GM21528 (cell line): ENCODE results near the gene FAM240A.
"Not testable (repeated sequence)": the region's sequence is repeated elsewhere in the genome, so short reads cannot be mapped to it uniquely, and the experiment has no call there.

Experiments used
- ATAC-seq: cut with Tn5 transposase; IDR thresholded peaks from one replicate; pipeline ENCODE4 v1.9.1; 2021; ENCODE audit warnings: mild to moderate bottlenecking, moderate library complexity; ENCODE audit not compliant: unreplicated experiment, low FRiP score

FAM240A gene

DNA sequence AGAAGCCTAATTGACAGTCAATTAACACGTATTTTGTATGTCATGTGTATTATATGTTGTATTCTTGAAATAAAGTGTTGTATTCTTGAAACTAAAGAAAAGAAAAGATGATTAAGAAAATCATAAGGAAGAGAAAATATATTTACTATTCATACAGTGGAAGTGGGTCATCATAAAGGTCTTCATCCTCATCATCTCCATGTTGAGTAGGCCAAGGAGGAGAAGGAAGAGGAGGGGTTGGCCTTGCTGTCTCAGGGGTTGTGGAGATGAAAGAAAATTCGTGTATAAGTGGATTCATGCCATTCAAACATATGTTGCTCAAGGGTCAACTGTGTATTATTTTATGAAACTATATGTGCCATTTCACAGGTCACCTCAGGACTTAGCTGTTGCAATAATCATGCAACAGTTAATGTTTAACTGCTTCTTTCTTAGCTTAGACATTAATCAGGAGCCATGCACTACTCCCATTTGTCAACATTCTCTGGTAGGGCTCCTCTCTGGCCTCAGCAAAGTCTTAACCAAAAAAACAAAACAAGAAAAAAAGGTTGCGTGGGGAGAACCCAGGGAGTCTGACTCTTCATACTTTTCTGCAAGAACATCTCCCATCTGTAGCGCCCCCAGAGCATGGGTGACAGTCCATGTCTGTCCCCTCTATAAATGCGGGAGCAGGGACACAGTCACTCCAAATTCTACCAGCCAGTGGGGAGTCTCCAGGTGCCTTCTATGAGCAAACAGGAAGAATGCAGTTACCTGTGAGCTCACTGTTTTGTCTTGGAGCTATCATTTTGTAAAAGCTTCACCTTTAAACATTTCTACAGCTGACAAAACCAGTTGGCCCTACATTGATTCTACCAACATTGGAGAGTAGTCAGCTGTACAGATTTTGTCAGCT lies 26.3 kb upstream of the FAM240A start:
- ATAC-seq: no peak

DNA sequence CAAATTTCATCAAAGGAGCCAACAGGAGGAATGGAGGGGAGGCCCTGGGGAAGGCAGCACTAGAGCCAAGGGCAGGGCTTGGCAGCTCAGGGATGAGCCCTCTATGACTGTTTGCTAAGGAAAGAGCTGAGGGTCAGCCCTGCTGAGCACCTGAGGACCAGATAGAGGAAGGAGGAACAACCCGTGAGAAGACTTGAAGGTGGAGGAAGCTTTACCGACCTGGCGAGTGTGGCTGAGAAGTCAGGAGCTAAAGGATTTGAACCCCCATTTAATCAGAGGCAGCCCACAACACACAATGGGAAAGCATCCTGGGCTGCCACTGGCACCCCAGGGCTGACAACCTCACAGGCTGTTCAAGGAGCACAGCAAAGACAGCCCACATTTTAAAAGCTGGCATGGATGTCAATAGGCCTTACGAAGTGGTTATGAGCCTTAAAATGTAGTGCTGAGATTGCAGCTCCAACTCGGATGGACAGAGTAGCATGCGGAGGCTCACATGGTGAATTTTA lies 25.5 kb upstream of the FAM240A start:
- no peak for ATAC-seq

DNA sequence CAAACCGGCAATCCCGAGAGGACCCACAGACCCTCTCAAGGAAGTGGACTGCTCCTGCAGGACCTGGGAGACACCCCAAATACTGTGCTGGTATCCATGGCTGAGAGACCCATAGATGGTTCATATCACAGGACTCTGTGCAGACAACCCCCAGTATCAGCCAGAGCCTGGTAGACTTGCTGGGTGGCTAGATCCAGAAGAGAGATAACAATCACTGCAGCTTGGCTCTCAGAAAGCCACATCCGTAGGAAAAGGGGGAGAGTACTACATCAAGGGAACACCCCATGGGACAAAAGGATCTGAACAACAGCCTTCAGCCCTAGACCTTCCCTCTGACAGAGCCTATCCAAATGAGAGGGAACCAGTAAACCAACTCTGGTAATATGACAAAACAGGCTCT lies 25.1 kb upstream of the FAM240A start:
- not testable (repeated sequence) for ATAC-seq

DNA sequence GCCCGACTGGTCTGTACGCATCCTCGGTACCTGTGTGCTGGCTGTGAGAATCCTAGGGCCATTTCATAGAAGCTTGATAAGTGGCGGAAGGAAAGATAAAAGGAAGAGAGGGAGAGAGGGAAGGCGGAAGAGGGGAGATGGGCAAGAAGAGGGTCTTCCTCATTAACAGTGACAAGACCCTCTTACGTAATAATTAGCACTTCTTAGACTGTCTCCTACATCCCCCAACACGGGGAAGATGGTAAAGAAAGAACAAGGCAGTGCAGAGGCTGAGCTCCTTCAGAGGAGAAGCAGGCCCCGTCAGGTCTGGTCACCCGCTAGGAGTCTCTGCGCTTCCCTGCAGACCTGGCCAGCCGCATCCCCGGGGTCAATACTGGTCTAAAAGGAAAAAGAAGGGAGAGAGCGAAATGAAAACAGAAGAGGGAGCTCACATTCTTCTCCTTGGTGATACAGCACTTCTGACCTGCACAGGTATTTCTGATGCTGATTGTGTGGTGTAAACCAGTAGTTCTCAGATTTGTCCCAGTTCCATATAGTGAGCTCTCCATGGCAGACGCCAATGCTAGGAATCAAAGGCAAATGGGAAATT lies 19.0 kb upstream of the FAM240A start:
- no peak for ATAC-seq

DNA sequence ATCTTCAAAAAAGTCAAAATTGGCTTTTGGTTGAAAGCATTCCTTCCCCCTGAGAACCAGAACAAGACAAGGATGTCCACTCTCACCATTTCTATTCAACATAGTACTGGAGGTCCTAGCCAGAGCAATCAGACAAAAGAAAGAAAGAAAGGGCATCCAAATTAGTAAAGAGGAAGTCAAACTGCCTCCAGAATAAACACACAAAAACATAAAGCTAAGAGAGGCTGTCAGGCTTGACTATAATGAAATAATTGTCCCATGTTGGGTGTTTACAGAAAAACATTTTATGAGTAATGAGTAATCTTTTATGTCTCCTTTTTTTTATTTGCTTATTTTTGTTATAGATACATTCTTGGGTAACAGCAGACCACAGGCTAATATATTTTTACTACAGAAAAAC lies 18.3 kb upstream of the FAM240A start:
- no peak for ATAC-seq

DNA sequence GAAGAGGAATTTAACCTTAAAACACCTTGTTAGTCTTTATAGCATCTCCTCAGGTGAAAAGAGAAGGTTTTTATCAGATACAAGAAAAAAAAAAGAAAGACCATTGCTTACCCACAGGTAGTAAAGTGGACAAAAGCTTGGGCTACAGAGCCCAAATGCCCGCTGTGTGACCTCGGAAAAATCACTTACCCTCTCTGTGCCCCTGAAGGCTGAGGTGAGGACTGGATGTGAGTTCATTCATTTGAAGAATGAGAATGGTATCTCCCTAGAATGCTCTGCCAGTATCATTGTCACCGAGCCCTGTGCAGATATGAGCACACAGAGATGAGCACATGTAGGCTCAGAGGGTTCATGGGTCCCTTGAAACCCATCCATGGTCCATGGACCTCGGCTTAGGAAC lies 17.6 kb upstream of the FAM240A start:
- ATAC-seq: no peak

DNA sequence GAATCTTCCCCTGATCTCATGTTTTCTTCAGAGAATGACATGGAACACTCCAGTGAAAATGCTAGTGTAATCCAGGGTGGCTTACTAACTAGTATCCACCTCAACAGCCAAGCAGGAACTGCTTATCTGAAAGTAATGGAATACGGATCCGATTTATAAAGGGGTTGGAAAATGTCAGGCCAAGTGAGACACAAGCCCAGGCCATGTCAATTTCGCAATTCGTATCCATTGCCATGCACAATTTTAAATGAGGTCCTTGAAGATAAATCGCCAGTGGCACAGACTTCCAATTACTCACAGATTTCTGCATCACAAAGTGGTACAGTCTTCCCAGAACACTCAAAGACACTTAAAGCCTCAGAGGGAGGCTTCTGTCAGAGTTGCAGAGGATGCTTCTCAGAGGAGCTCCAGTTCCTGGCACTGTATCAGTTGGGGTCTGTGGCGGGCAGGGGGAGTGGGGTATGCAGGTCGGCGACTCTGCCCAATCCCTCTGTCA lies 16.5 kb upstream of the FAM240A start:
- ATAC-seq: no peak

DNA sequence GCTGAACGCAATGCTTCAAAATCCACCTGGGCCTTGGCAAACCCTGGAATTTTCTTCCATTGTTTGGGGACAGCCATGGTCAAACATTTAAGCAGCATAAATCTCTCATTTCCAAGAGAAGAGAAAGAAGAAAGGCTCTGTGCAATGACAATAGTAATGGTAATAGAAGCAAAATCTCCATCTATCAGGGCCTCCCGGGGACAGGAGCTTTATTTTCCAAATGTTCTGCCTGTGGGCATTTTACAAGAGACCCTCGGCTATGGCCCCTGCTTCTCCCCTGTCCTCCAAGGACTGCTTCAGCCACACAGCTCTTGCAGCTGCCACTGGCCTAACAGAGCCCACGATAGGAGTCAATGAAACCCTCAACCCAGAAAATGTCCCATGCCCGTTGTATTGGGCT lies 12.7 kb upstream of the FAM240A start:
- no peak for ATAC-seq

DNA sequence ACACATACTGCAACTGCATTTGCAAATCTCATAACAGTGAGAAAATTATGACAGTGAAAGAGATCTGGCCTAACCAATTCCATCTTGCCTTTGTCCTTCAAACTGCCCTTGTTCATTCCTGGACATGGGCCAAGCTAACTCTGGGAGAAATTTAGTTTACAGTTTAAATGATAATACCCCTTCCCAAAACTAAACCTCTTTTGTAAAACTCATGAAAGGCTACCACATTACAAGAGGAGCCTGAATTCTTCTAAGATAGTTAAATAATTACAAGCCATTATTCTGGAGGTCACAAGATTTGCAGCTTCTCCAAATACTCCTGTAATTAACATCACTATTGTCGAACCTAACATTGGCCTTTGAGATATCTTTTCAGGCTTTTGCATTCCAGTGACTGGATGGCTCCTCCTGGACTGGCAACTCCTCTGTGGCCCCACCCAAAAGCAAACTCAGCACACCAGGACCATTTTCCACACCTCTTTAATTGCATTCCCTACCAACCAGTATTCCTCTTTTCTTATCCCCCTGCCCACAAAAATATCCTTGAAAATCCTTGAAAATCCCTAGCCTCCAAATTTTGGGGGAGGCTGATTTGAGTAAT lies 8.8 kb upstream of the FAM240A start:
- ATAC-seq: no peak

DNA sequence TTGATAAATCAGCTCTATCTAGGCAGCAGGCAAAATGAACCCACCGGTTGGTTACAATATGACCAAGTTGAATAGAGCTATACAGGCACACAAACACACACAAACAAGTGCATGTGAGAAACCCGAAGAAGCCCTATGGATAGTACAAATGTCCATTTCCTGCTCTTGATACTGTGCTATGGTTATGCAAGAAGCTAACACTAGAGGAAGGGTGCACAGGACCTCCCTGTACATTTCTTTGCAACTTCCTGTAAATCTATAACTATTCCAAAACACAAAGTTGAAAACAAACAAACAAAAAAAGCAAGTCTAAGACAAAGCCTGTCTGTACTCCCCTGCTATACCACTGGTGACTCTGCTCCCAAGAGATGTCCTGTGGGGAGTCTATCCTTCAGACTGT lies 8.2 kb upstream of the FAM240A start:
- ATAC-seq: no peak

DNA sequence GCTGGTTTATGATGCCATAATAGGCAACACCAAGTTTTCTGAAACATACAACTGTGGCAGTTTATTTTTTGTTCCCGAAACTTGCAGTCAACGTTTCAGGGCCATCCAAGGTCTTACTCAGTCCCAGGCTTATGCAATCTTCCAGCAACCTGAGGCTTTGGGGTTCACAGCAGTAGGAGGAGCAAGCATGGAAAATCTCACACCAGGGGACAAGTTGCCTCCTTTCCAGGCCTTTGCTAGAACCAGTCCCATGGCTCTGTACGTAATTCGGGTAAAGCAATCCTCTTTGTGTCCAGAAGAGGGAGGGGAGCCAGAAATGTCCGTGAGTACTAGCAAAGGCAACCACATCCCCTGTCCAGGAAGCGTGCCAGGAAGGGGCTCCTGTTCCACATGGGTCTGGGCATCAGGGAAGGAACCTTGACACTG lies 4.7 kb upstream of the FAM240A start:
- ATAC-seq: no peak

DNA sequence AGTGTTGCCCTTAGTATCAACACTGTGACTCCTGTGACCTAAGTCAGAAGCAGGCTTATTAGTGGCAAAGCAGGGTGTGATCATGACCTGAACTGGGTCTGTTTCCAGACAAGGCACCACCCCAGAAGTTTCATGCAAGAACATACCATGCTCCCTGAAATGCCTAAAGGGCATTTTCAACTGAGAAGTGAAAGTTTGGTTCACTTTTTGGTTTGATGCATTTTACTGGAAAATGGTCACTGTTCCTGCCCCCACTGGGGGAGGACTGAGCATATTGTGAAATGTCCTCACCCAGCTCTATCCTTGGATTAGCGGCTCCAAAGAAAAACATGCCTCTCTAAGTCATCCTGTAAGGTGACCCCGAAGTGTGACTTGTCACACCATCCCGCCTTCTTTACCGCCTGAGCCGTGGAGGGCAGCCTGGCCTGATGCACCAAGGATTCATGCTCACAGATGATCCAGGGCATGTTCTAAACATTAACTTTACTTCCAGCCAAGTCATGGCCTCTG lies 3.1 kb upstream of the FAM240A start:
- no peak for ATAC-seq

DNA sequence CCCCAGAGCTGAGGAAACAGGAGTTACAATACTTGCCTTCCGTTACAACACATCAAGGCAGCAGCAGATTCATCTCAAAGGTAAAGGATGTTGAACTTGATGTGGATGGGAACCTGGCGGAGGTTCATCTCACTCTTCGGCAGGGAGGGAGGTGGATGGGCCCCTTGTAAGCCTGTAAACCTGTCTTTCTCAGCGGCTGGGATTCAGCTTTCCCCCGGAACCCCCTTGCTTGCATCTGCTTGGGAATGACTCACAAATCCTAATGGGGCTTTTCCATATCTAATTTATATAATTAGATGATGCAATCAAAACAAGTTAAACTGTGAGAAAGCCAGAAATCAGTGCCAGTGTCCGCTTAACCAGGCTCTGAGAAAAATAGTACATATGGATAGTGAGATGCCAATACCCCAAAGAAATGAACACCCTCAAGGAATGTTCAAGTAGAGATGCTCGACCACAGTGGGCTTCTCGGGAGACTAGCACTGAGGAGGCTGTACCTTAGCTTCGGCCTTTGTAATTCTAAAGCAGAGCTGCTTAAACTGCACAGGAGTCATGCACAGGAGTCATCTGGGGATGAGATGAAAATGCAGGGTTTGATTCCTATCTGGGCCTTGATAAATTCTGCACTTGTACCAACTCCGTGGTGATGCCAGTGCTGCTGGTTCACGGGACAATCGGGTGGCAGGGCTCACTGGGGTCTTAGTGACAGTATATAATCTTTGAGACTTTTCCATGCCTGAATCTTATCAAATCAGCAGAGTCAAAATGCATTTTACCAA lies 2.2 kb upstream of the FAM240A start:
- ATAC-seq: no peak

DNA sequence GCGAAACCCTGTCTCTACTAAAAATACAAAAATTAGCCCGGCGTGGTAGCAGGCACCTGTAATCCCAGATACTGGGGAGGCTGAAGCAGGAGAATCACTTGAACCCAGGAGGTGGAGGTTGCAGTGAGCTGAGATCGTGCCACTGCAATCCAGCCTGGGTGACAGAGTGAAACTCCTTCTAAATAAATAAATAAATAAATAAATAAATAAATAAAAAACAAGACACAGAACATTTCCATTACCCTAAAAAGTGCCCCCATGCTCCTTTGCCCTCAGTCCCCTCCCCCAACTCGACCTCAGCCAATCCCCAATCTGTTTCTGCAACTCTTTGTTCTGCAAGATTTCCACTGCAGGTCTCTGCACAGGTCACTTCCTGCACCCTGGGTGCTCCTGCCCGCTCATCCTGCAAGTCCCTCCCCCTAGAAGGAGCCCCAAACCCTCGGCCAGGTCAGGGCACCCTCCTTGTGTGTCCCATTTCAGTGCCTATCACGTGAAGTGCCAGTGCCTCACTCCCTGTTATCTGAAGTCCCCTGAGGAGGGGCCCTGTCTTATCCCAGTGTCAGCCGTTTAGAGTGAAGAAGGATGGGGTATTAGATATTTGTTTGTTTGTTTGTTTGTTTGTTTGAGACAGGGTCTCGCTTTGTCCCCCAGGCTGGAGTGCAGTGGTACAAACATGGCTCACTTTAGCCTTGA lies 1.1 kb downstream of the FAM240A start:
- no peak for ATAC-seq

DNA sequence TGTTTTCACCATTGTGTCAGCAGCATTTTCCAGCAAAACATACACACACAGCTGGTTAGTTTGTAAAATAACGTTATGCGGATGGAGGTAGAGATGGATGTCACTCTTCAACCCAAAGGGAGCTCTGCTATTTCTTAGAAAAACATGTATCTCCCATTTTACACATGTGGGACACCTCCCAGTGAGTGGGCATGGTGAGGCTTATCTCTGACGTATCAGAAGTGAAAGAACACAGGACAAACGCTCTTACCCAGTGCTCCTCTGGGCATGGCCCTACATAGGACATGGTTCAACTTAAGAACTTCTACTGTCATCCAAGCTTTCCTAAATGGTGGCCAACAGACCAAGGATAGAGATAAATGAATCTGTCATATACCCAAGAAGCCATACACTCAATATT lies 2.1 kb downstream of the FAM240A start:
- no peak for ATAC-seq

DNA sequence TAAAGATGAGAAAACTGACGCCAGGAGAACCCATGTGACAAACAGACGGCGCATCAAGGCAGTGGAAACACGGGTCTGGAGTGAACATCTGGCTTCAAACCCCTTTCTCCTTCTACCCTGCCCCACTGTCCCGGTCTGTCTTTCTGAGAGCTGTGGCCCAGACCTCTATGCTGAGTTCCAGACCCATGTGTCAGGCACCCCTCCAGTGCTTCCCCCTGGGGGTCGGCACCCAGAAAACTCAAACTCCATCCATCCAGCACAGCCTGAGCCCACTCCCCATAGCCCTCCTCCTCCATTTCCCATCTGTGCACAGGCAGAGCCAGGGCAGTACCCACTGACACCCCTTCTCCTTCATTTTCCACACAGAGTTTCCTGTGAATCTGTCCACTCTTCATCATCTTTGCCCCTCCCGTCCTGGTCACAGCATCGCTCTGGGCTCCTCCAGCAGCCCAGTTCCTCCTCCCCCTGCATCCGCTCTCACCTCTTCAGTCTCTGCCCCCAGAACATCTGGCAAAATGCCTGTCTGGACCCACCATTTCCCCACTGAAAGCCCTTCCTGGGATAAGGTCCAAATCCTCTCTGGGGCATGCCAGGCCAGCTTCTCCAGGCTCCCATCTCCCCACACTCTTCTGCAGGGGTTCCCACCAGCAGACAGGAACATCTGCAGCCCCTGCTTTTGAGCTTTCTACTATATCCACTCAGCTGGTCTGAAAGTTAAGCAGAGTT lies 2.9 kb downstream of the FAM240A start:
- ATAC-seq: no peak

DNA sequence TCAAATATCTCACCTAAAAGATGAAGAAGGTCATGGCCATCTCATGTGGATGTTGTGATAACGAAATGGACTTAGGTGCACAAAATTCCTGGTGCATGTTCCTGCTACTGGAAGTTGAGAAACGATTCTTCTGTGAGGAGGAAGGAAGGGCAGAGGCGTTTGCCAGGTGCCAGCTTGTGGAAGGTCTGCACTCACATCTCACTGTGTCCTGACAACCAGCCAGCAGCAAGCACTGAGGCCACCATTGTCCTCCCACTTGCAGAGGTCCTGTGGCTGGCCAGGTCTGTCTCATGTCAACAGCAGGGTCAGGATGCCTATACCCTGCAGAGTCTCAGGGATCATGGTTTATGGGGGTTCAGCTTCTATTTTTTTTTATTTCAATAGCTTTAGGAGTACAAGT lies 3.7 kb downstream of the FAM240A start:
- no peak for ATAC-seq

DNA sequence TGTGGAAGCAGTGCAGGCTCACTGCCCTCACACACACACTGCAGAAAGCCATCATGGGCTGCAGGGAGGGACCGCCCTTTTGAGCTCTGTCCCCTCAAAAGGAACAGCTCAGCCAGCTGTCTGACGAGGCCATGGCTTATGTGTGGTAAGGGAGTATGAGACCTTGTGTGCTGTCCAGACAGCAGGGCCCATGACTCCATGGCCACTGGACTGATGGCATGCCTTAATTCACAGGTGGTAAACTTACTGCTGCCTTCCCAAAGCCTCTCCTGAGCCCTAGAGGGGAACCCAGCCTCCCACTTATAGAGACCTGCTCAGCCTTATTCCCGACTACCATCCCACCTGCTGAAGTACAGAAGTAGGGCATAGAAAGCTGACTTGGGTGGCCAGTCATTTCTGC lies 5.6 kb downstream of the FAM240A start:
- ATAC-seq: no peak
